ENCODE data around the gene RPL10A. TPM values are rescaled to one million over a fixed set of nuclear protein-coding genes. Genes with fewer than 3 reads are reported as not detected.
A peak's percentile ranks its signal among the peaks of the same experiment; 100 is the strongest.

RPL10A gene
- total RNA-seq, 6 donors from 2014 or later: 474 to 1,092 (median 918) TPM

GRCh38 chr6:35492258-35492973 is 24.2 kb downstream of the RPL10A start:
- Histone ChIP-seq H3K27ac (peak overlapping the region in 3 of 4 donors; percentile 24 to 73 (median 71)), H3K4me1 (peaks cover 59 to 81% (median 67%) of the 10 kb centered on the region in 4 donors), H3K27me3 (peaks cover 0 to 7% (median 0%) of the 10 kb centered on the region in 4 donors), H3K9me3 (no peaks in the 10 kb centered on the region), H3K4me3 (no peak overlapping the region), H3K36me3 (no peaks in the 10 kb centered on the region)
- ATAC-seq (ENCODE audit: low FRiP score in 2 of 2) (no peak), DNase-seq (no peak)
- TF ChIP-seq EP300 (IDR thresholded peaks at IDR 0.05) (no peak), POLR2A (IDR thresholded peaks at IDR 0.05) (no peak), POLR2AphosphoS5 (IDR thresholded peaks at IDR 0.05) (no peak), CTCF (IDR thresholded peaks at IDR 0.05) (no peak)
- WGBS, 2 donors: 54 to 63% methylated on average over 6 to 7 of the region's 7 CpGs

GRCh38 chr6:35492974-35493284 is 24.7 kb downstream of the RPL10A start:
- Histone ChIP-seq H3K4me1 (peaks cover 56 to 81% (median 67%) of the 10 kb centered on the region in 4 donors), H3K36me3 (no peaks in the 10 kb centered on the region), H3K27ac (peak overlapping the region in 2 of 4 donors; percentile 24 to 73), H3K4me3 (no peak overlapping the region), H3K27me3 (peaks cover 0 to 7% (median 0%) of the 10 kb centered on the region in 4 donors), H3K9me3 (no peaks in the 10 kb centered on the region)
- WGBS, 2 donors: 57 to 68% methylated on average over 6 to 7 of the region's 7 CpGs
- TF ChIP-seq POLR2AphosphoS5 (IDR thresholded peaks at IDR 0.05) (no peak), EP300 (IDR thresholded peaks at IDR 0.05) (no peak), CTCF (IDR thresholded peaks at IDR 0.05) (no peak), POLR2A (IDR thresholded peaks at IDR 0.05) (no peak)
- no peak for DNase-seq
- no peak for ATAC-seq (ENCODE audit: low FRiP score in 2 of 2)

- Histone ChIP-seq H3K4me3 (no peak overlapping the region), H3K4me1 (peaks cover 57 to 81% (median 67%) of the 10 kb centered on the region in 4 donors), H3K27ac (peak overlapping the region in 3 of 4 donors; percentile 21 to 34 (median 24)), H3K27me3 (peaks cover 0 to 12% (median 2%) of the 10 kb centered on the region in 4 donors), H3K9me3 (no peaks in the 10 kb centered on the region), H3K36me3 (no peaks in the 10 kb centered on the region)
- TF ChIP-seq CTCF (IDR thresholded peaks at IDR 0.05) (no peak), POLR2AphosphoS5 (IDR thresholded peaks at IDR 0.05) (no peak), EP300 (IDR thresholded peaks at IDR 0.05) (no peak), POLR2A (IDR thresholded peaks at IDR 0.05) (no peak)
- WGBS, 2 donors: 83 to 93% methylated on average over 27 to 28 of the region's 28 CpGs
- ATAC-seq (ENCODE audit: low FRiP score in 2 of 2) (no peak), DNase-seq (no peak)
Observed at GRCh38 chr6:35493307-35493983, 25.2 kb downstream of the RPL10A start.

- ATAC-seq (ENCODE audit: low FRiP score in 2 of 2) (no peak), DNase-seq (no peak)
- peak overlapping the region in 1 of 4 donors; percentile 95 for H3K4me3 ChIP-seq
- H3K9me3 ChIP-seq: no peaks in the 10 kb centered on the region
- H3K36me3 ChIP-seq: no peaks in the 10 kb centered on the region
- H3K27me3 ChIP-seq: peaks cover 0 to 12% (median 4%) of the 10 kb centered on the region in 4 donors
- peaks cover 52 to 78% (median 65%) of the 10 kb centered on the region in 4 donors for H3K4me1 ChIP-seq
- TF ChIP-seq POLR2AphosphoS5 (IDR thresholded peaks at IDR 0.05): no peak
- no peak for TF ChIP-seq EP300 (IDR thresholded peaks at IDR 0.05)
- no peak for TF ChIP-seq CTCF (IDR thresholded peaks at IDR 0.05)
- no peak for TF ChIP-seq POLR2A (IDR thresholded peaks at IDR 0.05)
- H3K27ac ChIP-seq: peak overlapping the region in 3 of 4 donors; percentile 10 to 34 (median 32)
- 2% methylated on average over 3 of the region's 4 CpGs for whole genome bisulfite sequencing, 2 donors
Observed at GRCh38 chr6:35494161-35494563, 26.0 kb downstream of the RPL10A start.

Measured in upper lobe of left lung (tissue), 6 donors.